CD14-positive monocyte (primary cell): ENCODE measurements around the gene KCNQ1. TPM values are rescaled to one million over a fixed set of nuclear protein-coding genes. Genes with fewer than 3 reads are reported as not detected.

Source experiments
- DNase-seq, 3 donors: peaks; one replicate each; pipeline ENCODE4 v3.0.0-alpha.2; 2011 to 2022
- H2AFZ ChIP-seq: 2 replicates; pipeline ENCODE4 v1.6.0; 2012; ENCODE audit warnings: mild to moderate bottlenecking, low read depth, low read length, inconsistent platforms; ENCODE audit not compliant: insufficient read depth, poor library complexity, severe bottlenecking
- H3K27ac ChIP-seq, 2 donors: 1 replicate in 1 of 2; 2 replicates in 1 of 2; pipeline ENCODE4 v1.5.1; 2012 to 2013; ENCODE audit warnings: low read length in 2 of 2, control low read depth in 1 of 2, inconsistent platforms in 1 of 2, low read depth in 1 of 2, mild to moderate bottlenecking in 1 of 2
- H3K27me3 ChIP-seq, 2 donors: one replicate each; pipeline versions ENCODE4 v1.6.0 to v1.6.1; 2011 to 2013; ENCODE audit warnings: low read length in 2 of 2; ENCODE audit not compliant: control insufficient read depth in 2 of 2, insufficient read depth in 2 of 2
- H3K36me3 ChIP-seq, 2 donors: replicated peaks in 1 of 2; 1 replicate in 1 of 2; 2 replicates in 1 of 2; pipeline versions ENCODE4 v1.5.1 to v1.6.1; 2012 to 2013; ENCODE audit warnings: low read length in 2 of 2, control low read depth in 1 of 2, inconsistent platforms in 1 of 2, mild to moderate bottlenecking in 1 of 2; ENCODE audit not compliant: insufficient read depth in 2 of 2, control insufficient read depth in 1 of 2
- H3K4me1 ChIP-seq, 2 donors: 1 replicate in 1 of 2; 2 replicates in 1 of 2; pipeline versions ENCODE4 v1.5.1 to v1.6.1; 2012 to 2013; ENCODE audit warnings: low read length in 2 of 2, control low read depth in 1 of 2, inconsistent platforms in 1 of 2, mild to moderate bottlenecking in 1 of 2, moderate library complexity in 1 of 2; ENCODE audit not compliant: insufficient read depth in 2 of 2, control insufficient read depth in 1 of 2
- H3K4me2 ChIP-seq: replicated peaks from 2 replicates; pipeline ENCODE3; 2012; ENCODE audit warnings: low read length, moderate library complexity, mild to moderate bottlenecking; ENCODE audit not compliant: poor library complexity, severe bottlenecking; ENCODE audit errors: extremely low read depth
- H3K4me3 ChIP-seq, 3 experiments: fragments of 200-600 bp in 1 of 3; sonication (generic) in 1 of 3; replicated peaks in 1 of 3; 1 replicate in 2 of 3; 2 replicates in 1 of 3; pipeline ENCODE4 v1.5.1; 2011 to 2013; ENCODE audit warnings: low read length in 3 of 3, mild to moderate bottlenecking in 3 of 3, control low read depth in 2 of 3, low read depth in 2 of 3, inconsistent platforms in 1 of 3, moderate library complexity in 1 of 3
- H3K79me2 ChIP-seq: 2 replicates; pipeline ENCODE4 v1.6.0; 2012; ENCODE audit warnings: mild to moderate bottlenecking, control low read depth, inconsistent platforms, low read length, moderate library complexity; ENCODE audit not compliant: insufficient read depth
- H3K9ac ChIP-seq: 2 replicates; pipeline ENCODE4 v1.6.0; 2017; ENCODE audit warnings: low read length, mild to moderate bottlenecking; ENCODE audit not compliant: insufficient read depth, poor library complexity, severe bottlenecking
- H3K9me3 ChIP-seq, 2 donors: replicated peaks in 1 of 2; 1 replicate in 1 of 2; 2 replicates in 1 of 2; pipeline versions ENCODE4 v1.5.1 to v1.6.1; 2012 to 2013; ENCODE audit warnings: low read length in 2 of 2, control low read depth in 1 of 2; ENCODE audit not compliant: control insufficient read depth in 1 of 2, insufficient read depth in 1 of 2
- H4K20me1 ChIP-seq: 2 replicates; pipeline ENCODE4 v1.6.0; 2012; ENCODE audit warnings: mild to moderate bottlenecking, low read length, control low read depth, moderate library complexity; ENCODE audit not compliant: insufficient read depth
- H3K27ac Mint-ChIP-seq, 7 donors: one replicate each; pipeline ENCODE4 v1.8.0; 2020; ENCODE audit warnings: mild to moderate bottlenecking in 7 of 7, mixed read lengths in 7 of 7, moderate library complexity in 6 of 7, inconsistent platforms in 2 of 7
- H3K27me3 Mint-ChIP-seq, 3 donors: one replicate each; pipeline ENCODE4 v1.8.0; 2021 to 2022; ENCODE audit warnings: low read depth in 3 of 3, mild to moderate bottlenecking in 3 of 3, mixed read lengths in 3 of 3, moderate library complexity in 3 of 3, inconsistent platforms in 1 of 3
- H3K36me3 Mint-ChIP-seq, 2 donors: one replicate each; pipeline ENCODE4 v1.8.0; 2020; ENCODE audit warnings: mixed read lengths in 2 of 2, inconsistent platforms in 1 of 2, mild to moderate bottlenecking in 1 of 2
- H3K4me1 Mint-ChIP-seq: one replicate; pipeline ENCODE4 v1.8.0; 2020; ENCODE audit warnings: mild to moderate bottlenecking, mixed read lengths
- H3K4me3 Mint-ChIP-seq, 2 donors: one replicate each; pipeline ENCODE4 v1.8.0; 2020; ENCODE audit warnings: mild to moderate bottlenecking in 2 of 2, mixed read lengths in 2 of 2, moderate library complexity in 1 of 2
- H3K9me3 Mint-ChIP-seq, 7 donors: one replicate each; pipeline ENCODE4 v1.8.0; 2020 to 2022; ENCODE audit warnings: mixed read lengths in 7 of 7, mild to moderate bottlenecking in 6 of 7, moderate library complexity in 6 of 7, inconsistent platforms in 2 of 7
- CTCF ChIP-seq: fragments of 200-600 bp; IDR thresholded peaks from one replicate; pipeline ENCODE4 v1.8.0; 2022; ENCODE audit warnings: antibody characterized with exemption, mild to moderate bottlenecking
- WGBS: methylation state at CpG from one replicate; pipeline ENCODE4 v1.1.5; 2013; ENCODE audit warnings: missing lambda C conversion rate; ENCODE audit not compliant: insufficient coverage; 5-methylcytosine and 5-hydroxymethylcytosine counted together
- intact Hi-C, 2 donors: fragments of 100-400 bp; cut with micrococcal nuclease; formaldehyde crosslinking; loops; one replicate each; pipeline versions ENCODE4 v1.15.0 to v1.15.1; 2023
- polyA plus RNA-seq, 3 donors: library from polyadenylated mRNA; depleted of rRNA in 1 of 3; unstranded in 2 of 3; stranded (reverse) in 1 of 3; fragments of 300-500 nt in 2 of 3; fragments of >200 nt in 1 of 3; fragmentation: Illumina TruSeq in 2 of 3; gene quantifications; 1 replicate in 2 of 3; 2 replicates in 1 of 3; pipeline ENCODE4 v1.2.3, GENCODE V29; 2012 to 2021

KCNQ1 gene
- polyA plus RNA-seq, 3 donors = 14.9 to 31.8 (median 21.6) TPM

GRCh38 chr11:2653198-2653551, 208.4 kb downstream of the KCNQ1 start:
- H3K27me3 ChIP-seq = no peaks in the 10 kb centered on the region
- no peak overlapping the region for H3K4me3 Mint-ChIP-seq
- peaks cover 43% of the 10 kb centered on the region for H4K20me1 ChIP-seq
- H3K27me3 Mint-ChIP-seq = peaks cover 3 to 4% (median 3%) of the 10 kb centered on the region in 3 donors
- no peaks in the 10 kb centered on the region for H3K79me2 ChIP-seq
- H3K27ac ChIP-seq = no peak overlapping the region
- H3K9ac ChIP-seq = no peak overlapping the region
- TF ChIP-seq CTCF = no peak
- peak overlapping the region in 1 of 7 donors; percentile 41 for H3K27ac Mint-ChIP-seq
- H3K4me3 ChIP-seq = no peak overlapping the region
- peaks cover 42 to 45% of the 10 kb centered on the region in 2 donors for H3K36me3 Mint-ChIP-seq
- peaks cover 2 to 16% of the 10 kb centered on the region in 2 donors for H3K36me3 ChIP-seq
- peaks cover 19 to 62% (median 47%) of the 10 kb centered on the region in 7 donors for H3K9me3 Mint-ChIP-seq
- intact Hi-C loops = no loop called here
- WGBS = 100% methylated on average over 1 of the region's 1 CpG
- peaks cover 0 to 6% of the 10 kb centered on the region in 2 donors for H3K4me1 ChIP-seq
- H3K4me2 ChIP-seq = no peak overlapping the region
- no peak overlapping the region for H2AFZ ChIP-seq
- peaks cover 33 to 35% of the 10 kb centered on the region in 2 donors for H3K9me3 ChIP-seq
- DNase-seq = no peak
- peaks cover 10% of the 10 kb centered on the region for H3K4me1 Mint-ChIP-seq

GRCh38 chr11:2653930-2654739, 209.3 kb downstream of the KCNQ1 start:
- no peak overlapping the region for H3K4me3 ChIP-seq
- no peaks in the 10 kb centered on the region for H3K79me2 ChIP-seq
- H3K9me3 ChIP-seq = peaks cover 26 to 35% of the 10 kb centered on the region in 2 donors
- H3K9ac ChIP-seq = no peak overlapping the region
- Mint-ChIP-seq H3K36me3 (peaks cover 51 to 54% of the 10 kb centered on the region in 2 donors), H3K27ac (peak overlapping the region in 2 of 7 donors; percentile 25 to 63), H3K4me1 (peaks cover 10% of the 10 kb centered on the region), H3K27me3 (peaks cover 3 to 4% (median 3%) of the 10 kb centered on the region in 3 donors), H3K9me3 (peaks cover 20 to 59% (median 40%) of the 10 kb centered on the region in 7 donors), H3K4me3 (no peak overlapping the region)
- H3K27ac ChIP-seq = no peak overlapping the region
- H3K4me1 ChIP-seq = peaks cover 0 to 6% of the 10 kb centered on the region in 2 donors
- intact Hi-C loops = no loop called here
- H3K27me3 ChIP-seq = no peaks in the 10 kb centered on the region
- no peak for TF ChIP-seq CTCF
- 96% methylated on average over 16 of the region's 16 CpGs for WGBS
- no peak overlapping the region for H2AFZ ChIP-seq
- H3K36me3 ChIP-seq = peaks cover 2 to 21% of the 10 kb centered on the region in 2 donors
- H4K20me1 ChIP-seq = peaks cover 43% of the 10 kb centered on the region
- H3K4me2 ChIP-seq = no peak overlapping the region
- DNase-seq = peak in 1 of 3 donors; percentile 2
